Left ventricle myocardium inferior (tissue), 1 donor: ENCODE measurements around the gene RPS6KA5. TPM values are rescaled to one million over a fixed set of nuclear protein-coding genes. Genes with fewer than 3 reads are reported as not detected.

ENCODE experiments used
- DNase-seq: peaks from one replicate; pipeline ENCODE4 v3.0.0-alpha.2; 2020
- H3K27ac ChIP-seq: fragments of 200-600 bp; replicated peaks from 2 replicates; pipeline ENCODE4 v1.8.0; 2021
- H3K27me3 ChIP-seq: fragments of 200-600 bp; 2 replicates; pipeline ENCODE4 v1.8.0; 2021; ENCODE audit warnings: low read depth
- H3K36me3 ChIP-seq: fragments of 200-600 bp; 2 replicates; pipeline ENCODE4 v1.8.0; 2021
- H3K4me1 ChIP-seq: fragments of 200-600 bp; 2 replicates; pipeline ENCODE4 v1.8.0; 2021
- H3K4me3 ChIP-seq: fragments of 200-600 bp; 2 replicates; pipeline ENCODE4 v1.8.0; 2021; ENCODE audit warnings: mild to moderate bottlenecking, moderate library complexity
- H3K9me3 ChIP-seq: fragments of 200-600 bp; replicated peaks from 2 replicates; pipeline ENCODE4 v1.8.0; 2021
- CTCF ChIP-seq: fragments of 200-600 bp; IDR thresholded peaks from 2 replicates; pipeline ENCODE4 v1.8.0; 2021; ENCODE audit warnings: antibody characterized with exemption, mild to moderate bottlenecking, borderline replicate concordance
- intact Hi-C: fragments of 100-400 bp; cut with micrococcal nuclease; formaldehyde crosslinking; loops from one replicate; pipeline ENCODE4 v1.11.0; 2022
- total RNA-seq: library from RNA; stranded (reverse); fragmentation: NEBNext Ultra II Directional; extraction: Animal tissue kit (Norgen Biotek cat#: 25700); gene quantifications from one replicate; pipeline ENCODE4 v1.2.1, GENCODE V29; 2021
- donor health status: DM: no; HTN: yes; CAD: no; lungs with severe emphysema.

Gene RPS6KA5
- total RNA-seq, 1 donor from 2014 or later, result 6.4 TPM

GRCh38 chr14:91010153-91010533 is 50.3 kb downstream of the RPS6KA5 start:
- no peak overlapping the region for H3K27ac ChIP-seq
- intact Hi-C loops, result no loop called here
- no peak for DNase-seq
- no peaks in the 10 kb centered on the region for H3K36me3 ChIP-seq
- H3K27me3 ChIP-seq, result no peaks in the 10 kb centered on the region
- no peaks in the 10 kb centered on the region for H3K9me3 ChIP-seq
- TF ChIP-seq CTCF, result no peak
- no peaks in the 10 kb centered on the region for H3K4me1 ChIP-seq
- H3K4me3 ChIP-seq, result no peak overlapping the region

GRCh38 chr14:91009501-91010152 is 50.8 kb downstream of the RPS6KA5 start:
- no peaks in the 10 kb centered on the region for H3K36me3 ChIP-seq
- intact Hi-C loops, result no loop called here
- no peaks in the 10 kb centered on the region for H3K4me1 ChIP-seq
- no peaks in the 10 kb centered on the region for H3K9me3 ChIP-seq
- no peaks in the 10 kb centered on the region for H3K27me3 ChIP-seq
- no peak for TF ChIP-seq CTCF
- peak overlapping the region; percentile 33 for H3K27ac ChIP-seq
- H3K4me3 ChIP-seq, result no peak overlapping the region
- DNase-seq, result no peak

GRCh38 chr14:91008759-91009409 is 51.6 kb downstream of the RPS6KA5 start:
- H3K4me3 ChIP-seq, result no peak overlapping the region
- no peaks in the 10 kb centered on the region for H3K9me3 ChIP-seq
- H3K27me3 ChIP-seq, result no peaks in the 10 kb centered on the region
- H3K4me1 ChIP-seq, result no peaks in the 10 kb centered on the region
- TF ChIP-seq CTCF, result no peak
- no peaks in the 10 kb centered on the region for H3K36me3 ChIP-seq
- H3K27ac ChIP-seq, result peak overlapping the region; percentile 33
- intact Hi-C loops, result no loop called here
- DNase-seq, result no peak

- TF ChIP-seq CTCF, result no peak
- H3K27ac ChIP-seq, result no peak overlapping the region
- no peak for DNase-seq
- no peaks in the 10 kb centered on the region for H3K27me3 ChIP-seq
- H3K36me3 ChIP-seq, result no peaks in the 10 kb centered on the region
- H3K4me1 ChIP-seq, result no peaks in the 10 kb centered on the region
- H3K9me3 ChIP-seq, result no peaks in the 10 kb centered on the region
- no peak overlapping the region for H3K4me3 ChIP-seq
- intact Hi-C loops, result no loop called here
Measured at GRCh38 chr14:91005716-91006115, 54.7 kb downstream of the RPS6KA5 start.

- intact Hi-C loops, result no loop called here
- Histone ChIP-seq H3K27me3 (no peaks in the 10 kb centered on the region), H3K36me3 (no peaks in the 10 kb centered on the region), H3K27ac (no peak overlapping the region), H3K4me1 (no peaks in the 10 kb centered on the region), H3K9me3 (no peaks in the 10 kb centered on the region), H3K4me3 (no peak overlapping the region)
- DNase-seq, result no peak
- no peak for TF ChIP-seq CTCF
Measured at GRCh38 chr14:91004987-91005386, 55.5 kb downstream of the RPS6KA5 start.
